HepG2 (cell line): ENCODE results near the gene PDXDC1.

Experiments
- ESRRA ChIP-seq: sonication (generic); formaldehyde crosslinking; IDR thresholded peaks from 2 replicates; pipeline ENCODE4 v1.5.1; 2020; ENCODE audit warnings: mild to moderate bottlenecking, low read depth, missing genetic modification reagents
- FOSL2 ChIP-seq: sonication (generic); formaldehyde crosslinking; IDR thresholded peaks from 2 replicates; pipeline ENCODE4 v1.4.0; 2020; ENCODE audit warnings: missing genetic modification reagents
- SAFB2 ChIP-seq: sonication (generic); formaldehyde crosslinking; IDR thresholded peaks from 2 replicates; pipeline ENCODE4 v1.5.1; 2020; ENCODE audit warnings: missing genetic modification reagents, low read depth, mild to moderate bottlenecking, borderline replicate concordance
- ZNF124 ChIP-seq: sonication (generic); formaldehyde crosslinking; IDR thresholded peaks from 2 replicates; pipeline ENCODE4 v1.4.0; 2020; ENCODE audit warnings: missing genetic modification reagents
- ZNF460 ChIP-seq: sonication (generic); formaldehyde crosslinking; IDR thresholded peaks from 2 replicates; pipeline ENCODE4 v1.5.1; 2020; ENCODE audit warnings: missing genetic modification reagents, mild to moderate bottlenecking, borderline replicate concordance
- TF ChIP-seq, protein P1 (sequence below): sonication (generic); formaldehyde crosslinking; IDR thresholded peaks from 2 replicates; pipeline ENCODE4 v1.5.0; 2020; ENCODE audit warnings: mild to moderate bottlenecking, missing genetic modification reagents, moderate library complexity

DNA sequence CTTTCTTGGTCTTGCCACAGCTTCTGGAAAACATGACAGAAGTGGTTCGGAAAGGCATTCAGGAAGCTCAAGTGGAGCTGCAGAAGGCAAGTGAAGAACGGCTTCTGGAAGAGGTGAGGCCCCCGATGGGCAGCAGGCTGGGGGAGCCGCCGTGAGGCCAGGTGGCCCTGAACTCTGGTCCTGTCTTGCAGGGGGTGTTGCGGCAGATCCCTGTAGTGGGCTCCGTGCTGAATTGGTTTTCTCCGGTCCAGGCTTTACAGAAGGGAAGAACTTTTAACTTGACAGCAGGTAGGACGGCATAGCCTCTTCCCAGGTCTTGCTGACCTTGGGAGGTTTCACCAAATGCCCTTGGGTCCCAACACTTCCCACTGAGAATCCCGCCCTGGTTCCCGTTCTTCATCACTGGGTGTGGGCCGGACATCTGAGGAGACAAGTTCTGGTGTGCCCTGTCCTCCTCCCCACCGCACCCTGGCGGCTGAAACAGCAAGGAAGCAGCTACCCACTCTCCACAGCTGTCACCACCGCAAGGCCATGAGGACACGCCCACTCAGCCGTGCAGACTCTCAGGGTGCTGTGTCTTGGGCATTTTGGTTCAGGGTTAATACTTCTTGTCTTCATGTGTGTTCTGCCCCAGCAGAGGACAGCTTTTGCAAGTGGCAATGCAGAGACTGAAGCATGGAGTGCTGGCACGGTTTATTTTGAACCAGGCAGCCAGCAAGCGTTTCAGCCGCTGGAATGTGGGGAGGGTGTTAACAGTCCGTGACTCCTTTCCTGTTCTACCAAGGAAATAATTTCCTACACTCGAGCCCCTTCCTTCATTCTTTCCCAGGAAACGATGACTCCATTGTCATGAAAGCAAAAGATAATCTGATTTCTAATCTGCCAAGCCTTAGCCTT, 59.7 kb downstream of the PDXDC1 start:
- TF ChIP-seq ZNF460 (CRISPR knock-in tag): no peak
- TF ChIP-seq SAFB2 (CRISPR knock-in tag): no peak
- TF ChIP-seq, protein P1, sequence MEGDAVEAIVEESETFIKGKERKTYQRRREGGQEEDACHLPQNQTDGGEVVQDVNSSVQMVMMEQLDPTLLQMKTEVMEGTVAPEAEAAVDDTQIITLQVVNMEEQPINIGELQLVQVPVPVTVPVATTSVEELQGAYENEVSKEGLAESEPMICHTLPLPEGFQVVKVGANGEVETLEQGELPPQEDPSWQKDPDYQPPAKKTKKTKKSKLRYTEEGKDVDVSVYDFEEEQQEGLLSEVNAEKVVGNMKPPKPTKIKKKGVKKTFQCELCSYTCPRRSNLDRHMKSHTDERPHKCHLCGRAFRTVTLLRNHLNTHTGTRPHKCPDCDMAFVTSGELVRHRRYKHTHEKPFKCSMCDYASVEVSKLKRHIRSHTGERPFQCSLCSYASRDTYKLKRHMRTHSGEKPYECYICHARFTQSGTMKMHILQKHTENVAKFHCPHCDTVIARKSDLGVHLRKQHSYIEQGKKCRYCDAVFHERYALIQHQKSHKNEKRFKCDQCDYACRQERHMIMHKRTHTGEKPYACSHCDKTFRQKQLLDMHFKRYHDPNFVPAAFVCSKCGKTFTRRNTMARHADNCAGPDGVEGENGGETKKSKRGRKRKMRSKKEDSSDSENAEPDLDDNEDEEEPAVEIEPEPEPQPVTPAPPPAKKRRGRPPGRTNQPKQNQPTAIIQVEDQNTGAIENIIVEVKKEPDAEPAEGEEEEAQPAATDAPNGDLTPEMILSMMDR (CRISPR knock-in tag): no peak
- no peak for TF ChIP-seq FOSL2 (CRISPR knock-in tag)
- no peak for TF ChIP-seq ESRRA (CRISPR knock-in tag)
- no peak for TF ChIP-seq ZNF124
